ENCODE data around the gene ZYX. TPM values are rescaled to one million over a fixed set of nuclear protein-coding genes. Genes with fewer than 3 reads are reported as not detected.

ZYX gene
- total RNA-seq, 1 experiment from 2014 or later = 179 TPM

DNA sequence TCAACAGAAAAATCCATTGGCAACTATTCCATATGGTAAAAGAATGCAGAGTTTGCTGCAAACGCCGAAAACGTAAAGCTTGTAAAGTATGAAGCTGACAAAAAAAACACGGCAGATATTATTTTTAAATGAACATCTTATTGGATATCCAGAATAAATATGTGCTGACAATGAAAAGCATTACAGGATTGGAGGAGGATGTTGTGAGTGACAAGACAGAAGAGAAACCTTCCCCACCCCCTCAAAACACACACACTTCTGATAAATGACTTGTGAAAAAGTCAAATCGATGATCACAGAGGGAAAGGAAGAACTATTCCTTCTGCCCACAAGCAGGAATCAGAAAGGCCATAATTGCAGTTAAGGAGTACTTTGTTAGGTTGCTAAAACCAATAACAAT is 33.2 kb upstream of the ZYX start:
- Mint-ChIP-seq H3K4me3 (no peak overlapping the region), H3K27me3 (ENCODE audit: low read depth) (peaks cover 21% of the 10 kb centered on the region), H3K36me3 (no peaks in the 10 kb centered on the region), H3K9me3 (peaks cover 5% of the 10 kb centered on the region; the same call in 1 of the 2 replicates), H3K4me1 (peaks cover 36% of the 10 kb centered on the region), H3K27ac (no peak overlapping the region)
- DNase-seq (ENCODE audit: low spot score) = no peak
- TF ChIP-seq NFATC4 (CRISPR knock-in tag; IDR thresholded peaks at IDR 0.05) (no peak), ESRRA (CRISPR knock-in tag; IDR thresholded peaks at IDR 0.05; ENCODE audit: borderline replicate concordance) (no peak), SMAD4 (CRISPR knock-in tag; IDR thresholded peaks at IDR 0.05) (no peak), ZNF121 (CRISPR knock-in tag; IDR thresholded peaks at IDR 0.05) (no peak), SOX15 (CRISPR knock-in tag; IDR thresholded peaks at IDR 0.05) (no peak), CREB1 (CRISPR knock-in tag; IDR thresholded peaks at IDR 0.05) (no peak), JUN (CRISPR knock-in tag; IDR thresholded peaks at IDR 0.05) (no peak), GRHL2 (CRISPR knock-in tag; IDR thresholded peaks at IDR 0.05; ENCODE audit: insufficient replicate concordance, severe bottlenecking) (no peak), NFE2L1 (CRISPR knock-in tag; IDR thresholded peaks at IDR 0.05) (no peak), ZNF423 (CRISPR knock-in tag; IDR thresholded peaks at IDR 0.05) (no peak), ATF1 (CRISPR knock-in tag; IDR thresholded peaks at IDR 0.05) (no peak), TCF7 (CRISPR knock-in tag; IDR thresholded peaks at IDR 0.05; ENCODE audit: low read depth) (no peak), FOXK1 (CRISPR knock-in tag; IDR thresholded peaks at IDR 0.05) (no peak)
- TF ChIP-seq, protein P1, sequence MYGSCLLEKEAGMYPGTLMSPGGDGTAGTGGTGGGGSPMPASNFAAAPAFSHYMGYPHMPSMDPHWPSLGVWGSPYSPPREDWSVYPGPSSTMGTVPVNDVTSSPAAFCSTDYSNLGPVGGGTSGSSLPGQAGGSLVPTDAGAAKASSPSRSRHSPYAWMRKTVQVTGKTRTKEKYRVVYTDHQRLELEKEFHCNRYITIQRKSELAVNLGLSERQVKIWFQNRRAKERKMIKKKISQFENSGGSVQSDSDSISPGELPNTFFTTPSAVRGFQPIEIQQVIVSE (CRISPR knock-in tag; IDR thresholded peaks at IDR 0.05; ENCODE audit: borderline replicate concordance) = no peak
- TF ChIP-seq, protein P2, sequence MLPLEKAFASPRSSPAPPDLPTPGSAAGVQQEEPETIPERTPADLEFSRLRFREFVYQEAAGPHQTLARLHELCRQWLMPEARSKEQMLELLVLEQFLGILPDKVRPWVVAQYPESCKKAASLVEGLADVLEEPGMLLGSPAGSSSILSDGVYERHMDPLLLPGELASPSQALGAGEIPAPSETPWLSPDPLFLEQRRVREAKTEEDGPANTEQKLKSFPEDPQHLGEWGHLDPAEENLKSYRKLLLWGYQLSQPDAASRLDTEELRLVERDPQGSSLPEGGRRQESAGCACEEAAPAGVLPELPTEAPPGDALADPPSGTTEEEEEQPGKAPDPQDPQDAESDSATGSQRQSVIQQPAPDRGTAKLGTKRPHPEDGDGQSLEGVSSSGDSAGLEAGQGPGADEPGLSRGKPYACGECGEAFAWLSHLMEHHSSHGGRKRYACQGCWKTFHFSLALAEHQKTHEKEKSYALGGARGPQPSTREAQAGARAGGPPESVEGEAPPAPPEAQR (CRISPR knock-in tag; IDR thresholded peaks at IDR 0.05) = no peak
- TF ChIP-seq, protein P3, sequence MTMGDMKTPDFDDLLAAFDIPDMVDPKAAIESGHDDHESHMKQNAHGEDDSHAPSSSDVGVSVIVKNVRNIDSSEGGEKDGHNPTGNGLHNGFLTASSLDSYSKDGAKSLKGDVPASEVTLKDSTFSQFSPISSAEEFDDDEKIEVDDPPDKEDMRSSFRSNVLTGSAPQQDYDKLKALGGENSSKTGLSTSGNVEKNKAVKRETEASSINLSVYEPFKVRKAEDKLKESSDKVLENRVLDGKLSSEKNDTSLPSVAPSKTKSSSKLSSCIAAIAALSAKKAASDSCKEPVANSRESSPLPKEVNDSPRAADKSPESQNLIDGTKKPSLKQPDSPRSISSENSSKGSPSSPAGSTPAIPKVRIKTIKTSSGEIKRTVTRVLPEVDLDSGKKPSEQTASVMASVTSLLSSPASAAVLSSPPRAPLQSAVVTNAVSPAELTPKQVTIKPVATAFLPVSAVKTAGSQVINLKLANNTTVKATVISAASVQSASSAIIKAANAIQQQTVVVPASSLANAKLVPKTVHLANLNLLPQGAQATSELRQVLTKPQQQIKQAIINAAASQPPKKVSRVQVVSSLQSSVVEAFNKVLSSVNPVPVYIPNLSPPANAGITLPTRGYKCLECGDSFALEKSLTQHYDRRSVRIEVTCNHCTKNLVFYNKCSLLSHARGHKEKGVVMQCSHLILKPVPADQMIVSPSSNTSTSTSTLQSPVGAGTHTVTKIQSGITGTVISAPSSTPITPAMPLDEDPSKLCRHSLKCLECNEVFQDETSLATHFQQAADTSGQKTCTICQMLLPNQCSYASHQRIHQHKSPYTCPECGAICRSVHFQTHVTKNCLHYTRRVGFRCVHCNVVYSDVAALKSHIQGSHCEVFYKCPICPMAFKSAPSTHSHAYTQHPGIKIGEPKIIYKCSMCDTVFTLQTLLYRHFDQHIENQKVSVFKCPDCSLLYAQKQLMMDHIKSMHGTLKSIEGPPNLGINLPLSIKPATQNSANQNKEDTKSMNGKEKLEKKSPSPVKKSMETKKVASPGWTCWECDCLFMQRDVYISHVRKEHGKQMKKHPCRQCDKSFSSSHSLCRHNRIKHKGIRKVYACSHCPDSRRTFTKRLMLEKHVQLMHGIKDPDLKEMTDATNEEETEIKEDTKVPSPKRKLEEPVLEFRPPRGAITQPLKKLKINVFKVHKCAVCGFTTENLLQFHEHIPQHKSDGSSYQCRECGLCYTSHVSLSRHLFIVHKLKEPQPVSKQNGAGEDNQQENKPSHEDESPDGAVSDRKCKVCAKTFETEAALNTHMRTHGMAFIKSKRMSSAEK (CRISPR knock-in tag; IDR thresholded peaks at IDR 0.05; ENCODE audit: borderline replicate concordance) = no peak
- TF ChIP-seq, protein P4, sequence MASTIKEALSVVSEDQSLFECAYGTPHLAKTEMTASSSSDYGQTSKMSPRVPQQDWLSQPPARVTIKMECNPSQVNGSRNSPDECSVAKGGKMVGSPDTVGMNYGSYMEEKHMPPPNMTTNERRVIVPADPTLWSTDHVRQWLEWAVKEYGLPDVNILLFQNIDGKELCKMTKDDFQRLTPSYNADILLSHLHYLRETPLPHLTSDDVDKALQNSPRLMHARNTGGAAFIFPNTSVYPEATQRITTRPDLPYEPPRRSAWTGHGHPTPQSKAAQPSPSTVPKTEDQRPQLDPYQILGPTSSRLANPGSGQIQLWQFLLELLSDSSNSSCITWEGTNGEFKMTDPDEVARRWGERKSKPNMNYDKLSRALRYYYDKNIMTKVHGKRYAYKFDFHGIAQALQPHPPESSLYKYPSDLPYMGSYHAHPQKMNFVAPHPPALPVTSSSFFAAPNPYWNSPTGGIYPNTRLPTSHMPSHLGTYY (CRISPR knock-in tag; IDR thresholded peaks at IDR 0.05) = no peak
- CTCF ChIA-PET = interaction anchor here (0.5 to 3.8 kb wide), 2 partner anchors 32 to 39 kb away, joined by 3 to 12 read pairs; no protein-coding TSS in a partner anchor
- no peak for ATAC-seq
- POLR2A ChIA-PET = no interaction called here

DNA sequence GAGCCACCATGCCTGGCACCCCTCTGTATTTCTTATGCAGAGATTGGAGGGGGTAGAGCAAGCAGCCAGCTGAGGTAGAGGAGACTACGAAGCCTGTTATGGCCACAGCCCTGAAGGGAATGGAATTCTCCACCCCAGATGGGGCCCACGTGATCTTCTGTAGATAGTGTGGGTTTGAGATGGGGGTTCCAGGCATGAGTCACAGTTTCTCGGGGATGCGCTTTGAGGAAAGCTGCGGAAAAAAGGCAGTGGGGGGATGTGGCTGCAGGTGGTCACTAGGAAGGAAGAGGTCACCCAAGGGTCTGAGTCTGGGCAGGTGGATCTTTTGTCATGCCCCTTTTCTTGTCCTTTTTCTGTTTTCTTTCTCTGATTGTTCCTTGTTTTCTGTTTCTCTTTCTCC is 30.1 kb upstream of the ZYX start:
- DNase-seq (ENCODE audit: low spot score) (no peak), ATAC-seq (no peak)
- ChIA-PET POLR2A (no interaction called here), CTCF (interaction anchor here (3.8 kb wide), 1 partner anchor 29 kb away, joined by 12 read pairs; no protein-coding TSS in a partner anchor)
- H3K36me3 Mint-ChIP-seq = peaks cover 6% of the 10 kb centered on the region; the same call in 1 of the 2 replicates
- H3K27ac Mint-ChIP-seq = no peak overlapping the region
- peaks cover 12% of the 10 kb centered on the region for H3K27me3 Mint-ChIP-seq (ENCODE audit: low read depth)
- peaks cover 25% of the 10 kb centered on the region for H3K4me1 Mint-ChIP-seq
- no peak overlapping the region for H3K4me3 Mint-ChIP-seq
- peaks cover 5% of the 10 kb centered on the region; the same call in 1 of the 2 replicates for H3K9me3 Mint-ChIP-seq
- TF ChIP-seq GRHL2 (CRISPR knock-in tag; IDR thresholded peaks at IDR 0.05; ENCODE audit: insufficient replicate concordance, severe bottlenecking) (no peak), NFYB (CRISPR knock-in tag; conservative IDR thresholded peaks at IDR 0.05; ENCODE audit: low read depth) (no peak), ZNF263 (CRISPR knock-in tag; IDR thresholded peaks at IDR 0.05; ENCODE audit: low read depth) (no peak), NR1H2 (CRISPR knock-in tag; IDR thresholded peaks at IDR 0.05) (no peak), SOX15 (CRISPR knock-in tag; IDR thresholded peaks at IDR 0.05) (no peak)
- TF ChIP-seq, protein P5, sequence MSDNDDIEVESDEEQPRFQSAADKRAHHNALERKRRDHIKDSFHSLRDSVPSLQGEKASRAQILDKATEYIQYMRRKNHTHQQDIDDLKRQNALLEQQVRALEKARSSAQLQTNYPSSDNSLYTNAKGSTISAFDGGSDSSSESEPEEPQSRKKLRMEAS (CRISPR knock-in tag; IDR thresholded peaks at IDR 0.05) = no peak
- TF ChIP-seq, protein P6, sequence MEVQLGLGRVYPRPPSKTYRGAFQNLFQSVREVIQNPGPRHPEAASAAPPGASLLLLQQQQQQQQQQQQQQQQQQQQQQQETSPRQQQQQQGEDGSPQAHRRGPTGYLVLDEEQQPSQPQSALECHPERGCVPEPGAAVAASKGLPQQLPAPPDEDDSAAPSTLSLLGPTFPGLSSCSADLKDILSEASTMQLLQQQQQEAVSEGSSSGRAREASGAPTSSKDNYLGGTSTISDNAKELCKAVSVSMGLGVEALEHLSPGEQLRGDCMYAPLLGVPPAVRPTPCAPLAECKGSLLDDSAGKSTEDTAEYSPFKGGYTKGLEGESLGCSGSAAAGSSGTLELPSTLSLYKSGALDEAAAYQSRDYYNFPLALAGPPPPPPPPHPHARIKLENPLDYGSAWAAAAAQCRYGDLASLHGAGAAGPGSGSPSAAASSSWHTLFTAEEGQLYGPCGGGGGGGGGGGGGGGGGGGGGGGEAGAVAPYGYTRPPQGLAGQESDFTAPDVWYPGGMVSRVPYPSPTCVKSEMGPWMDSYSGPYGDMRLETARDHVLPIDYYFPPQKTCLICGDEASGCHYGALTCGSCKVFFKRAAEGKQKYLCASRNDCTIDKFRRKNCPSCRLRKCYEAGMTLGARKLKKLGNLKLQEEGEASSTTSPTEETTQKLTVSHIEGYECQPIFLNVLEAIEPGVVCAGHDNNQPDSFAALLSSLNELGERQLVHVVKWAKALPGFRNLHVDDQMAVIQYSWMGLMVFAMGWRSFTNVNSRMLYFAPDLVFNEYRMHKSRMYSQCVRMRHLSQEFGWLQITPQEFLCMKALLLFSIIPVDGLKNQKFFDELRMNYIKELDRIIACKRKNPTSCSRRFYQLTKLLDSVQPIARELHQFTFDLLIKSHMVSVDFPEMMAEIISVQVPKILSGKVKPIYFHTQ (CRISPR knock-in tag; IDR thresholded peaks at IDR 0.05) = no peak
- TF ChIP-seq, protein P7, sequence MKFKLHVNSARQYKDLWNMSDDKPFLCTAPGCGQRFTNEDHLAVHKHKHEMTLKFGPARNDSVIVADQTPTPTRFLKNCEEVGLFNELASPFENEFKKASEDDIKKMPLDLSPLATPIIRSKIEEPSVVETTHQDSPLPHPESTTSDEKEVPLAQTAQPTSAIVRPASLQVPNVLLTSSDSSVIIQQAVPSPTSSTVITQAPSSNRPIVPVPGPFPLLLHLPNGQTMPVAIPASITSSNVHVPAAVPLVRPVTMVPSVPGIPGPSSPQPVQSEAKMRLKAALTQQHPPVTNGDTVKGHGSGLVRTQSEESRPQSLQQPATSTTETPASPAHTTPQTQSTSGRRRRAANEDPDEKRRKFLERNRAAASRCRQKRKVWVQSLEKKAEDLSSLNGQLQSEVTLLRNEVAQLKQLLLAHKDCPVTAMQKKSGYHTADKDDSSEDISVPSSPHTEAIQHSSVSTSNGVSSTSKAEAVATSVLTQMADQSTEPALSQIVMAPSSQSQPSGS (CRISPR knock-in tag; IDR thresholded peaks at IDR 0.05; ENCODE audit: borderline replicate concordance, low read depth) = no peak

Data from WTC11 (cell line).